HG02678 (cell line): ENCODE results near the gene TSPAN4.
A peak's percentile ranks its signal among the peaks of the same experiment; 100 is the strongest.

Source experiments
- ATAC-seq: cut with Tn5 transposase; IDR thresholded peaks from one replicate; pipeline ENCODE4 v1.9.1; 2021; ENCODE audit warnings: mild to moderate bottlenecking, moderate library complexity; ENCODE audit not compliant: unreplicated experiment

Gene TSPAN4

GRCh38 chr11:848380-848931 is 5.8 kb downstream of the TSPAN4 start:
- peak; percentile 49 for ATAC-seq

- no peak for ATAC-seq
These were observed 6.6 kb downstream of the TSPAN4 start for GRCh38 chr11:849104-849824.

GRCh38 chr11:849951-850774 is 7.5 kb downstream of the TSPAN4 start:
- ATAC-seq = no peak

- no peak for ATAC-seq
These were observed 8.4 kb downstream of the TSPAN4 start for GRCh38 chr11:850775-851763.

GRCh38 chr11:852762-853161 is 10.1 kb downstream of the TSPAN4 start:
- no peak for ATAC-seq

- no peak for ATAC-seq
These were observed 11.2 kb downstream of the TSPAN4 start for GRCh38 chr11:853682-854448.

GRCh38 chr11:854601-855329 is 12.1 kb downstream of the TSPAN4 start:
- no peak for ATAC-seq

GRCh38 chr11:855330-855674 is 12.7 kb downstream of the TSPAN4 start:
- ATAC-seq = no peak

GRCh38 chr11:855796-856195 is 13.1 kb downstream of the TSPAN4 start:
- ATAC-seq = no peak

- no peak for ATAC-seq
These were observed 13.7 kb downstream of the TSPAN4 start for GRCh38 chr11:856397-856796.

GRCh38 chr11:858053-858761 is 15.6 kb downstream of the TSPAN4 start:
- no peak for ATAC-seq

- ATAC-seq = no peak
These were observed 16.2 kb downstream of the TSPAN4 start for GRCh38 chr11:858762-859339.

- no peak for ATAC-seq
These were observed 16.9 kb downstream of the TSPAN4 start for GRCh38 chr11:859394-860131.

- ATAC-seq = no peak
These were observed 17.8 kb downstream of the TSPAN4 start for GRCh38 chr11:860234-861104.

GRCh38 chr11:861105-861479 is 18.4 kb downstream of the TSPAN4 start:
- ATAC-seq = no peak

- ATAC-seq = no peak
These were observed 19.5 kb downstream of the TSPAN4 start for GRCh38 chr11:862081-862661.

GRCh38 chr11:862696-863022 is 20.0 kb downstream of the TSPAN4 start:
- no peak for ATAC-seq
